GM18517 (cell line): Measurements from ENCODE around the gene ARF3.
"Not testable (repeated sequence)": the region's sequence is repeated elsewhere in the genome, so short reads cannot be mapped to it uniquely, and the experiment has no call there.

Experiments
- ATAC-seq: cut with Tn5 transposase; IDR thresholded peaks from one replicate; pipeline ENCODE4 v1.9.1; 2021; ENCODE audit warnings: mild to moderate bottlenecking, moderate library complexity; ENCODE audit not compliant: unreplicated experiment

The ARF3 gene

DNA sequence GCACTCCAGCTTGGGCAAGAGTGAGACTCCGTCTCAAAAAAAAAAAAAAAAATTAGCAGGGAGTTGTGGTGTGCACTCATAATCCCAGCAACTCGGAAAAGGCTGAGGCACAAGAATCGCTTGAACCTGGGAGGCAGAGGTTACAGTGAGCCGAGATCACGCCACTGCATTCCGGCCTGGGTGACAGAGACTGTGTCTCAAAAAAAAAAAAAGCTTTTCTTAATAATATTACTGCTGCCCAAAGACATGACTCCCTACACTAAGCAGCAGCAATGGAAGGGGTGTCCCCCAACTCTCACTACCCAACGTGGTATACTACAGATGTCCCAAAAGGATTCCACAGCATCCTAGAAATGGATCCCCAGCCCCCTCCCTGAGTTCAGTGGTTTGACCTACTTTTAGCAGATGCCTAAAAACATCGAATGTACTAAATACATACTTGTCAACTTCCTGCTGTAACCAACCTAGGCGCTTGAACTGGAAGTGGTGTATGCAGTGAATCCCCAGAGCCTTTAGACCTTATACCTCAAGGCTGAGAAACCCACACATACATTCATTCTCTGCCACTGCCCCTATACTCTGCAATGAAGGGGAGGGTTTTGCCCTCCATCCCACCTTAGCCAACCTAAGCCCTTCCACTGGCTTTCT, 23.5 kb downstream of the ARF3 start:
- no peak for ATAC-seq

DNA sequence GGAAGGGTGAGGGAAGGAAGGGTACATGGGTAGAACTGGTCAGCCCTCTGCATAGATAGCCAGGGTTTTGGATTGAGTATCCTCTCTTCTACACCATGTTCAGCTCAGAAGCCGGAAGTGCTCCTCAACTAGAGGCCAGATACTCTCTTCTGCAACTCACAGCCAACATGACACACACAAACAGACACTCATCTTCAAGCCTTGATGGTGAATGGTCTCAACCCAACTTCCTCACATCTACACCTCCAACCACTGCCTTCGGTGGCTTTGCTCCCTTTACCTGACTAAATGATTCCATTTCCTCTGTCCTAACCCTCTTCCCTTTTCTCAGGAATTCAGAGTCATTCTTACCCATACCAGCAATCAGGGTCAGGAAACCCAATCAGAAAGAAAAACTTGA, 24.4 kb downstream of the ARF3 start:
- ATAC-seq = no peak

DNA sequence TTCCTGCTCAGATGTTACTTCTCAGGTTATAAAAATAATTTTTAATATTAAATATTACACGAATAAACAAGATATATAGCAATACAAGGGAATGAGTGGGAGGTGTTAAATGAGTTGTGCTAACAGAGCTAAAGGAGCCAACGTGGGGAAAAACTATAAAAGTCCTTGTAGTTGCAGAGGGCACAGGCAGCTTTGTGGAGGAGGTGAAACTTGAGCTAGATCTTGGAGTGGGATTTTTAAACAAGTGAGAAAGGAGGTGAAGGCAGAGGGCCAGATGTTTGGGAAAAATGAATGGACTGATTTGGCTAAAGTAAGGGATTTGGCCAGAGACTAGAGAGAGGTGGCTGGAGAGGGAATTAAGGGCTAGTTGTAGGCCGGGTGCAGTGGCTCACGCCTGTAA, 26.8 kb downstream of the ARF3 start:
- no peak for ATAC-seq

DNA sequence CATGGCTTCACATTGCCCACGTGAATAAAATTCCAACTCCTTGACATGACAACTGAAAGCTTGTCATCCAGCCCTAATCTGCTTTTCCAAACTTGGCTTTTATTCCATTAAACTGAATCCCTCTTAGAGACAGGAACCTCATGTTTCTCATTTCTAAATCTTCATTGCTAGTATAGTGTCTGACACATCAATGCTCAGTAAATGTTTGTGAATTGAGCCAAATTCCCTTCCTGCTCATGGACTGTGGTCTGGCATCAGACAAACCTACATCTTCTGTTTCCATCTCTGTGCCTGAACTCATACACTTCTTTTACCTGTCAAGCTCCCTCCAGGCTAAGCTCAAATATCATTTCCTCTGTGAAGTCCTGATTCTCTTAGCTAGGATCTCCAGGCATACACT, 27.7 kb downstream of the ARF3 start:
- no peak for ATAC-seq

DNA sequence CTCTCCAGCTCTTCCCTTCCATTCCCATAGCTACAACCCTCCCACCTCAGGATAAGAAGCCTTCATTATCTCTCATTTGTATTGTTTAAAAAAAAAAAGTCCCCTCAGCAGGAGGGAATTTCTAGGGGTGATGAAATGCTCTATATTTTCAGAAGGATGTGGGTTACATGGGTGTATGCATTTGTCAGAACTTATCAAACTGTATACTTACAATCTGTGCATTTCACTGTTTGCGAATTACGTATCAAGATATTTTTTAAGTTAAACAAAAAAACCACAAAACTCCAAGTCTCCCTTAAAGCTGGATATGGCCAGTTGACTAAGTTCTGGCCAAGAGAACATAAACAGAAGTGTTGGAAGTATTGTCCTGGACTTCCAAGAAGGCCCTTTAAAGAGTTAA, 30.0 kb downstream of the ARF3 start:
- no peak for ATAC-seq

DNA sequence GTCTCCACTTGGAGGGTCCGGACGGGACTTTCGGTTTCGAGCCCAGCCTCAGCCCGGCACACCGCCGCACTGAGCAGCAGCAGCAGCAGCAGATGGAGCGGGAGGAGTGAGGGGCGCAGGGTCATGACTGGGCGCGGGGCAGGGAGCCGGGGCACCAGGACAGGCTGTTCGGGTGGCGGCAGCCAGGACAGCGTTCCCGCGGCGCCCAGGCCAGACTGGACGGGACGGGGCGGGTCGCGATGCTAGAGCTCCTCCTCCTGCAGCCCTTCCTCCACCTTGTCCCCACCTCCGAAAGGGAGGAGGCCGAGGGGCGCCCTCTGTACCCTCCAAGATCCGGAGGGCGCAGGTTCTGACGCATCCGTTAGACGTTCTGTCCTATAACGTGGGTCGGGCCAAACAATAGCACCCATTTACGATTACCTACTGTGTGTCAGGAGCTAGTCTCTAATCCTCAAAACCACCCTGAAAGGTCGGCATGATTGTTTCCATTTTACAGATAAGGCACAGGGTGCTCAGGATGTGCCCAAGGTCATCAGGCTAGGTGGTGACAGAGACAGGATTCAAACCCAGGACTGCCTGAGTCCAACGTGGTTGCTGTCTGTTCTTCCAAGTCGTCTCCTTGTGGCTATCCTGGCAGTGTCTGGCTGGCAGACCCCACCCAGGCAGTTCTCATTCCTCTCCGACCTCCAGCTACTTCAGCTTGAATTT, 31.8 kb downstream of the ARF3 start, which contains the start of gene FKBP11:
Gene FKBP11, minus strand, starts transcription at position 189 of the 708 bp plus-strand sequence. Its CDS starts 64 bp downstream, at position 125.
- ATAC-seq = peak; percentile 60

DNA sequence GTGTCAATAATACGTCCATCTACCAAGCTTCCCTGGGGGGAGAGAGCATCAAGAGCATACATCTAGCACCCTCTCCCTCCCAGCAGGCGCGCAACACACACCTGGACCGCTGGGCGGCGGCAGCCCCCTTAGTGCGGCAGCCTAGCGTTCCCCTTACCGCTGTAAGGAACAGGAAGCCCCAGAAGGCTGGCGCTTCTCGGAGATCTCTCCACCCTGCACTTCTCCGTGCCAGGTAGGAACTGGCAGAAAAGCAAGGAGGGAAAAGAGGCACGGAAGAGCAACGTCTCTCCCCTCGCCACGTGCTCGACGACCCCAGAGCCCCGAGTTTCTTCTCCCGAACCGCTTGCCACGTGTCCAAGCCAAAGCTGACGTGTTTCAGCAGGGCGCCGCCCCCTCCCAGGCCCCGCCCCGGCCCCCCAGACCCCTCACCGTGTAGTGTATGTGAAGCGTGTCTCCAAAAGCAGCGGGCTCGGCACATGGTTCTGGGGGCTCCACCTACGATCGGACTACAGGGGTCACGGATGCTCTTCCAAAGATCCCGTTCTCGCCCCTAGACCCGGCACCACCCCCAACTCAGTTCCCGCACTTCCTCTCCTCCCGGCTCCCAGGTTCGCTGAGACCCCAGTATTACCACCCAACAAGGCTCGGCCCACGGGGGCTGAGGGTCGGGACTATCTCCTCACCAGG, 32.5 kb downstream of the ARF3 start:
- ATAC-seq = peak; percentile 62

DNA sequence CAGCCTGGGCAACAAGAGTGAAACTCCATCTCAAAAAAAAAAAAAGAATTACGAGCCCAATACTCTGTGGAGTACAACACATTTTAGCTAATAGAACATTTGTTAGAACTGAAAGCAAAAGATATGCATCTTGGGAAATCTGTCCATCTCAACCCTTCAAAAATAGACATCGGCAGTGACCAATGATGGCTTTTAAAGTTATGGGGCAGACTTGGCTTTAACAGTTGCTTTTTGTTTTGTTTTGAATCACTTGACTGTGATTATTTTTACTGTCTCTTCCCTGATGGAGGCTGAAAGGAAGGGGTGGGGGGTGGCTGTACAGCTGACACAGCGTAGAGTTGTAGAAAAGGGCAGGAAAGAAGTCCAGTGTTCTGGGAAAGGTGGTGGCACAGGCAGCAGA, 34.2 kb downstream of the ARF3 start:
- ATAC-seq = no peak

DNA sequence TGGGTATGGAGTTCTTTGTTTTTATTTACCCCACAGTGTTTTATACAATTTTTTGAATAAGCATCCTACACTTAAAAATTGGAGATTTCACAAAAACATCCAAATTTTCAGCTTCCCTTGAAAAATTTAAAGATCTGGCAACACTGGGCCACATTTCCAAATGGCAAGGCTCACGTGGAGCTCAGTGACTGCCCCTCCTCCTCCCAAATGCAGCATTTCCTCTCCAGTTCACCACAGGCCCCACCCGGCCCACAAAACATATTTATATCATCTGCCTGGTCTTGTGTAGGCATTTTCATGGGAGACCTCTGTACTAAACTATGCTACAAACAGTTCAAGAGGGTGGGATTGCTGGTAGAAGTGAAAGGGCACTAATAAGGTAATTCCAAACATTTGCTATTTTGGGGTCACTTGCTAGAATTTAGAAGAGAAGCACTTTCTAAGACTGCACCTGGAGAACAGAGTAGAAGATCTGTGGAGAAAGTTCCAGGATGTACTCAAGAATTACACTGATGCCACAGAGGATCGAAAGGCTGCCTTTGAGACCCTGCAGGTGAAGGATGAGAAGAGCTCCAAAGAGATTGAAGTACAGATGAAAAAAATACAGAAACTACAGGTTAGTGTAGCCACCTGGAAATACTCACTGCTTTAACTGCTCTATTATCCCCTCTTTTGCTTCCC, 39.3 kb downstream of the ARF3 start:
- ATAC-seq = no peak

DNA sequence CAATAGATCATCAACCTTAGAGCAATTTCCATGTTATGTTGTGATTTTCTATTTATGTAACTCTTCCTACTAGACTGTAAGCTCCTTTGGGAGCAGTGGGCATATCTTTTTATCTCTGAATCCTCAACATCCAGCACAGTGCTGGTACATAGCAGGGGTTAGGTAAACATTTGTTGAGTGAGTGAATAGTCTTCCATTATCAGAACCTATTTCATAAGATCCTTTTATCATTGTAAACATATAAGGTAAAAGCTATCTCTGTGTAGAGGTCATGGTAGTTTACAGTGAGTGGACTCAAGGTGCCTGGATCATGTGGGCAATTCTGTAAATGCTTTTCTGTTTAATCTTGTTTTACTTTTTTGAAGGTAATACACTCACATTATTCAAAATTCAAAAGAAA, 47.1 kb downstream of the ARF3 start:
- no peak for ATAC-seq

DNA sequence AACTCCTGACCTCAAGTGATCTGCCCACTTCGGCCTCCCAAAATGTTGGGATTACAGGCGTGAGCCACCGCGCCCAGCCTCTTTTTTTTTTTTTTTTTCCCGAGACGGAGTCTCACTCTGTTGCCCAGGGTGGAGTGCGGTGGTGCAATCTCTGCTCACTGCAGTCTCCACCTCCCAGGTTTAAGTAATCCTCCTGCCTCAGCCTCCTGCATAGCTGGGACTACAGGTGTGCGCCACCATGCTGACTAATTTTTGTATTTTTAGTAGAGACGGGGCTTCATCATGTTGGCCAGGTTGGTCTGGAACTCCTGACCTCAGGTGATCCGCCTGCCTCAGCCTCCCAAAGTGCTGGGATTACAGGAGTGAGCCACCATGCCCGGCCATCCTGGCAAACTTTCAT, 47.6 kb downstream of the ARF3 start:
- not testable (repeated sequence) for ATAC-seq

DNA sequence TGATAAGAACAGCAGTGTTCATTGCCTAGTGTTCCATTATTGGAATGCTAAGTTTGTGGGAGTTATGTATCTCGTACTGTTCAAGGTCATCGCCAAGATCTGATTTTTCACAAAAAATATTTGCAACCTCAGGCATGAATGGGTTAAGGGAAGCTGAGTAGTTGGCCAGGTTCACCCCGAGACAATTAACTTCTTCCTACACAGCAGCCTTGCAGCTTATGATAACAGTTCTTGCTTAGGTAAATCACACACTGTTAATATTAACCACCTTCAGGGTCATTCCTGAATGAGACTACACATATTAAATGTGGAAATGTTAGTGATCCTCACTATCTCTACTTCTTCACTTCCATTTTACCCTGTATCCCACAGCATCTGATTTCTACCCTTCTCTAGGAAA, 50.0 kb downstream of the ARF3 start:
- no peak for ATAC-seq

DNA sequence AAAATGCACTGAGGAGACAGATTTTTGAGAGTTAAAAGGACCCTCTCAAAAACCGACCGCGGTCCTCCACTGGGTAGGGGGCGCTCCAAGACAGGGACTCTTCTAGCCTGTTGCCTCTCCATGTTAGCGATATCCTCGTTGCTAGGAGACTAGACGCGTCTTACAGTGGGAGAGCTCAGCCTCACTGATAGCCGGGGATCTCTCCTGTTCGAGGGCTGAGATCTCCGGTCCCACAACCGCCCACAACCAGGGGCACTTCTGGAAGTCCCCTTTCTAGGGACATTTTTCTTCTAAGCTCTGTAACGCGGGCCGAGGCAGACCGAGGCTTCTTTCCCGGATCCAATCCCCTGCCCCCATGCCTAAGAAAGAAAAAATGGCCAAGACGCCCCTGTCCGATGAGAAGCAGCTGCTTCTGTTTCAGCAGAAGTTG, 53.3 kb downstream of the ARF3 start:
- ATAC-seq = peak; percentile 84

DNA sequence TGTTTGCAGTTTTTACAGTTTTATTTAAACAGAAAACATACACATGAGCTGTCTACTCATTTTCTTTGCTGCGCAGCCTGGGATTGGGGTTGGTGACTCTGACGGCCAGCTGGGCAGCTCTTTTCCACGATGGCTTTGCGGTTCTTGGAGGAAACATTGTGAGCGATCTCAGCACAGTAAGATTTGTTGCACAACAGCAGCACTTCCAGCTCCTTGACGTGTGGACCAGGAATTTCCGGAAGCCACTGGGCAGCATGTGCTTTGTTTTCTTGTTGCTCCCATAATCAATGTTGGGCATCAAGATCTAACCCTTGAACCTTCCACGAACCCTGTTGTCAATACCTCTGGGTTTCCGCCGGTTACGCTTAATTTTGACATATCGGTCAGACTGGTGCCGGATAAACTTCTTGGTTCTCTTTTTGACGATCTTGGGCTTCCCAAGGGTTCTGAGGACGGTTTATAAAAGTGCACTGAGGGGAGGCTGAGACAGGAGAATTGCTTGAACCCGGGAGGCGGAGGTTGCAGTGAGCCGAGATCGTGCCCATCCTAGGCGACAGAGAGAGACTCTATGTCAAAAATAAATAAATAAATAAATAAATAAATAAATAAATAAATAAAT, 53.8 kb downstream of the ARF3 start:
- ATAC-seq = peak; percentile 20

DNA sequence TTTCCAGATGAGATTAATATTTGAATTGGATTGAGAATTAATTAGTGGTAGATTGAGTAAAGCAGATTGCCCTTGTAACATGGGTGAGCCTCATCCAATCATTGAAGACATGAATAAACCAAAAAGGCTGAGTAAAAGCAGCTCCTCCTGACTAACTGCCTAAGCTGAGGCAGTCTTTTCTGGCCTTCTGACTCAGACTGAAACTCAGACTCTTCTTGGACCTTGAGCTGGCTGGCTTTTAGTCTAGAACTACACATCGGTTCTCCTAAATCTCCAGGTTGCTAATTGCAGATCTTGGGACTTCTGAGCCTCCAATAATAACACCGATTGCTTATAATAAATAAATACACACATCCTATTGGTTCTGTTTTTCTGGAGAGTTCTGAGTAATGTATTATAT, 56.0 kb downstream of the ARF3 start:
- no peak for ATAC-seq

DNA sequence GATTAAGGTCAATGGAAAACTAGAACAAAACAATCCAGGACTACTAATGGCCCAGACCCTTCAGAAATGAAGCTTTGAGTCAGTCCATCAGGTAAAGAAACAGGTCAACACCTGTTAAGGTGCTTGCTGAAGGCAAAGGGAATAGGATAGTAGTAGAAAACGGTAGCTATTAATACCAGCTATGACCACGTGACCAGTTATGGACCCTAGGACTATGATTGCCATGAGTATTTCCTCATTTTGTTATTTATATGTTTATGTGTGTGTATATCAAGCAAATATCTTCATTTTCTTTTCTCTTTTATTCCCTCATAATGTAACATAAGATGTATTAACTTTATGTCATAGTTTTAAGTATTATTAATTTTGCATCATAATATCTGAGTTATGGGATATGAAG, 57.6 kb downstream of the ARF3 start:
- no peak for ATAC-seq

DNA sequence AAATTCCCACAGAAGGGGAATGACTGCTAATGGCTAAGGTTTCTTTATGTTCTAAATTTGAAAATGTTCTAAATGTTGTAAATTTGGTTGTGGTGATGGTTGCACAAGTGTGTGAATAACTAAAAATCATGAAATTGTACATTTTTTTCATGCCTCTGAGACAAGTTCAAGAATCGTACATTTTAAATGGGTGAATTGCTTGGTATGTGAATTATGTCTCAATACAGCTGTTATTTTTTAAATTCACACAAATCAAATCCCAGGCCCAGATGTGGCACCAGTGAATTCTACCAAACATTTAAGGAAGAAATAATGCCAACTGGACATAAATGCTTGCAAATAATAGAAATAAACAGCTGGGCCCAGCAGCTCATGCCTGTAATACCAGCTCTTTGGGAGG, 63.0 kb downstream of the ARF3 start:
- ATAC-seq = no peak

DNA sequence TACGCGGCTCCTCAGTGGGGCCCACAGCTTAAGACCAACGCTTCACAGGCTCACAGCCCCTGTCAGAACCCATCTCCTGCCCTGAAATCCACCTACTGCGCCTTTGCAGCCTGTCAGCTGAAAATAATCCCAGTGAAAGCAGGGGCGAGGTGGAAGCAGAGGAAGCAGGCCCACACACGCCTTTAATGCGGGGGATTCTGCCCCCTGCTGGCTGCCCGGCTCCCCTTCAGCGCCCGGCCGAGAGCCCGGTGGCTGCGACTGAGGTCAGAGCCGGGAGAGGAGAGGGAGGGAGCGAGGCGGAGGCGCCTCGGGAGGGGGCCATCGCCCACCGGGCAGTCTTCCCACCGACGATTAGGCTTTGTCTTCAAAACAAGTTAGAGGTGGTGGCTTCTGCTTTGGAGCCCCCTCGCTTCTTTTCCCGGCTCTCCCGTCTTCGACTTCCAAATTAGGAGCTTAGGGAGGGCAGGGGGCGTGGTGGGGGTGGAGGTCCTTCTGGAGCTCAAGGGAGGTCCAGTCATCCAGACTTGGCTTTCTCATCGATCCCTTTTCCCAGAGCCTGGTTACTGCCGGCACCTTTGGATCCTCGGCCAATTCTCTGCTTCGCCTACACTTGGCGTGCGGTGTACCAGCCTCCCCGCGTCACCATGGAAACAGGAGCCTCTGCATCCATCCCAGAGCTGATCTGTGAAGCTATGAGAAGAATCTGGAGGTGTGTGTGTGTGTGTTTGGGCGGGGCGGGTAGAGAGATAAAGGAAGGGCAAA, 66.4 kb downstream of the ARF3 start:
- ATAC-seq = no peak

DNA sequence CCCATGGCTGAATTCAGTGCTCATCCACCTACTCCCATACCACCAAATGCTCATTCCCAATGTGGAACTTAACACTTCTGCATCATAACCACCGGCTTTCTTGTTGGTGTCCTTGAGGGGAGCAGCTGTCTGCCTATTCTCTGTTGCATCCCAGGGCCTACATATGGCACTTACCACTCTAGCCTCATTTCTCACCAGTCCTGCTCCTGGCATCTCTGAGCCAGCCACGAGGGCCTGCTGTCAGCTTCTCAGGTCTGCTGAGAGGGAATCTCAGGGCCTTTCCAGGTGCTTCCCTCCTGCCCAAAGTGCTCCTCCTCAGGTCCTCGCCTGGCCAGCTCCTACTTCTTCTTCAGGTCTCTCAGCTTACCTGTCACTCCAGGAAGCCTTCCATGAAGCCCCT, 67.6 kb downstream of the ARF3 start:
- ATAC-seq = no peak
